ENCODE results near the gene SH3GL3.

DNA sequence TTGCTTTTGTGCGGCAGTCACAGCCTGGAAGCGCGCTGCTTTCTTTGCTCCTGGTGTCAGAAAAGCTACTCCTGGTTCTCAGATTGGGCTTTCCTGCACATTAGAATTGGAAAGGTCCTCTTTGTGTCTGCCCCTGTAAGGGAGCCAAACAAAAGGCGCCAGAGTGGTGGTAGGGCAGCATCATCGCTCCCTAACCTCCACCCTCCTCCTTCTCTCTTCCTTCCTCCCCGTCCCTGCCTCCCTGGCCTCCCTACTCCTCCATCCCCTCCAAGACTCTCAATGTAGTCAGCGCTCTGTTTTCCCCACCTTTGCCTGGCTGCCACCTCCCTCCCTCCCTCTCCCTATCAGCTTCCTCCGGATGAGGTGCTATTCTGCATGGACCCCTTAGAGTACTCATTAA is 65.3 kb downstream of the SH3GL3 start:
- TF ChIP-seq, protein P1, sequence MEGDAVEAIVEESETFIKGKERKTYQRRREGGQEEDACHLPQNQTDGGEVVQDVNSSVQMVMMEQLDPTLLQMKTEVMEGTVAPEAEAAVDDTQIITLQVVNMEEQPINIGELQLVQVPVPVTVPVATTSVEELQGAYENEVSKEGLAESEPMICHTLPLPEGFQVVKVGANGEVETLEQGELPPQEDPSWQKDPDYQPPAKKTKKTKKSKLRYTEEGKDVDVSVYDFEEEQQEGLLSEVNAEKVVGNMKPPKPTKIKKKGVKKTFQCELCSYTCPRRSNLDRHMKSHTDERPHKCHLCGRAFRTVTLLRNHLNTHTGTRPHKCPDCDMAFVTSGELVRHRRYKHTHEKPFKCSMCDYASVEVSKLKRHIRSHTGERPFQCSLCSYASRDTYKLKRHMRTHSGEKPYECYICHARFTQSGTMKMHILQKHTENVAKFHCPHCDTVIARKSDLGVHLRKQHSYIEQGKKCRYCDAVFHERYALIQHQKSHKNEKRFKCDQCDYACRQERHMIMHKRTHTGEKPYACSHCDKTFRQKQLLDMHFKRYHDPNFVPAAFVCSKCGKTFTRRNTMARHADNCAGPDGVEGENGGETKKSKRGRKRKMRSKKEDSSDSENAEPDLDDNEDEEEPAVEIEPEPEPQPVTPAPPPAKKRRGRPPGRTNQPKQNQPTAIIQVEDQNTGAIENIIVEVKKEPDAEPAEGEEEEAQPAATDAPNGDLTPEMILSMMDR (IDR thresholded peaks at IDR 0.05): no peak
- TF ChIP-seq POLR2A (IDR thresholded peaks at IDR 0.05) (no peak), POLR2AphosphoS5 (IDR thresholded peaks at IDR 0.05) (no peak)
